Measurements from ENCODE around the gene CFAP70. TPM values are rescaled to one million over a fixed set of nuclear protein-coding genes. Genes with fewer than 3 reads are reported as not detected.

The CFAP70 gene
- polyA plus RNA-seq, result 1 to 10 TPM in 1 of 4 donors, under 1 TPM in 2, not detected in 1; 0.45 to 6.7 (median 0.45) TPM
- long read RNA-seq, donor 1, result 0 reads
- long read RNA-seq, donor 2, result 0 reads
- long read RNA-seq, donor 3, result 0 reads
- long read RNA-seq, donor 4, result 0 reads
- long read RNA-seq, donor 5, result 0 reads
- long read RNA-seq, donor 6, result 0 reads
- long read RNA-seq, donor 7, result 0 reads
- long read RNA-seq, donor 8, result 0 reads
- long read RNA-seq, donor 9, result 0 reads
- long read RNA-seq, donor 10, result 0 reads

GRCh38 chr10:73358331-73359279, at the start of gene CFAP70:
CFAP70 (minus strand) TSS chr10:73358864; CDS start chr10:73354796, 4,068 bp downstream.
- DNase-seq, result peak; percentile 98

DNA sequence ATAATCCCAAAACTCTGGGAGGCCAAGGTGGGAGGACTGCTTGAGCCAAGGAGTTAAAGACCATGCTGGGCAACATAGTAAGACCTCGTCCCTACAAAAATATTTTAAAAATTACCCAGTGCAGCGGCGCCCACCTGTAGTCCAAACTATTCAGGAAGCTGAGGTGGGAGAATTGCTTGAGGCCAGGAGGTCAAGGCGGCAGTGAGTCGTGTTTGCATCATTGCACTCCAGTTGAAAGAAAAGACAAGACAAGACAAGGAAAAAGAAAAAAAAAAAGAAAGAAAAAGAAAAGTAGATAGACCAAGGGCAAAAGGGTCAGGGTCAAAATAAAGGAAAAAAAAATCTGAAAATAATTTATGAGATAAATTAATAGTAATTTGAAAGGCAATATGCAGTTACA, 49.4 kb upstream of the CFAP70 start:
- H3K4me1 ChIP-seq (ENCODE audit: control insufficient read depth in 3 of 3, insufficient read depth in 2 of 3, low read depth in 1 of 3, low read length in 2 of 3), result peaks cover 0 to 5% (median 0%) of the 10 kb centered on the region in 3 donors
- H3K4me3 ChIP-seq (ENCODE audit: low read depth in 1 of 3, low read length in 3 of 3), result no peak overlapping the region
- FAIRE-seq, result no peak
- H3K9me3 ChIP-seq (ENCODE audit: control insufficient read depth in 2 of 2, insufficient read depth in 1 of 2, low read depth in 1 of 2, low read length in 1 of 2), result no peaks in the 10 kb centered on the region
- no peak overlapping the region for H3K27ac ChIP-seq (ENCODE audit: low read depth in 1 of 3, low read length in 2 of 3)
- H3K36me3 ChIP-seq (ENCODE audit: control insufficient read depth in 3 of 3, insufficient read depth in 2 of 3, low read depth in 1 of 3, low read length in 3 of 3), result peaks cover 0 to 7% (median 0%) of the 10 kb centered on the region in 3 donors
- no peak for DNase-seq
- no peaks in the 10 kb centered on the region for H3K27me3 ChIP-seq (ENCODE audit: control insufficient read depth in 3 of 3, insufficient read depth in 3 of 3, low read length in 3 of 3)
- 95 to 96% (median 96%) methylated on average over 5 of the region's 5 CpGs for WGBS, 3 donors

More at GRCh38 chr10:73358331-73359279, at the start of gene CFAP70:
- peaks cover 0 to 5% (median 0%) of the 10 kb centered on the region in 3 donors for H3K4me1 ChIP-seq (ENCODE audit: control insufficient read depth in 3 of 3, insufficient read depth in 2 of 3, low read depth in 1 of 3, low read length in 2 of 3)
- no peaks in the 10 kb centered on the region for H3K9me3 ChIP-seq (ENCODE audit: control insufficient read depth in 2 of 2, insufficient read depth in 1 of 2, low read depth in 1 of 2, low read length in 1 of 2)
- H3K27me3 ChIP-seq (ENCODE audit: control insufficient read depth in 3 of 3, insufficient read depth in 3 of 3, low read length in 3 of 3), result no peaks in the 10 kb centered on the region
- no peak for FAIRE-seq
- H3K4me3 ChIP-seq (ENCODE audit: low read depth in 1 of 3, low read length in 3 of 3), result peak within 1 kb of the TSS; percentile 65 to 68 (median 67)
- peak within 1 kb of the TSS in 2 of 3 donors; percentile 50 to 57 for H3K27ac ChIP-seq (ENCODE audit: low read depth in 1 of 3, low read length in 2 of 3)
- WGBS, 3 donors, result 0 to 1% (median 1%) methylated on average over 43 to 45 of the region's 45 CpGs
- H3K36me3 ChIP-seq (ENCODE audit: control insufficient read depth in 3 of 3, insufficient read depth in 2 of 3, low read depth in 1 of 3, low read length in 3 of 3), result no peaks in the 10 kb centered on the region

DNA sequence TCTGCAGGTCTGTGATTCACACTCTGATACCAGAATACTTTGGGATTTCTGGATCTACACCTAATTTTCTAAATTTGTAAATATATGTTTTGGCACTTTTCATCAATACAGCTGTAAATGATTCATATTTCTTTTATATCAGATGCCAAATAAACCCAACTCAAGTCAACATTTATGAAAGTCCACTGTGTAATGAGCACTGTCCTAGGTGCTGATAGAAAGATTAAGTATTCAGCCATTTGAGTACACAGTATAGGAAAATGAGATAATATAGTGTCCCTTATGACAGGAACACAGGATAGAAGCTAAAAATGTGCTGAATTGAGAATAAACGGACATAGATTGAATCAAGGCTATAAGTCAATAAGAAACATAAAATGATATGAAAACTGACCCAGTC, 48.8 kb upstream of the CFAP70 start:
- Histone ChIP-seq H3K4me3 (ENCODE audit: low read depth in 1 of 3, low read length in 3 of 3) (no peak overlapping the region), H3K9me3 (ENCODE audit: control insufficient read depth in 2 of 2, insufficient read depth in 1 of 2, low read depth in 1 of 2, low read length in 1 of 2) (no peaks in the 10 kb centered on the region), H3K4me1 (ENCODE audit: control insufficient read depth in 3 of 3, insufficient read depth in 2 of 3, low read depth in 1 of 3, low read length in 2 of 3) (no peaks in the 10 kb centered on the region), H3K27me3 (ENCODE audit: control insufficient read depth in 3 of 3, insufficient read depth in 3 of 3, low read length in 3 of 3) (no peaks in the 10 kb centered on the region), H3K27ac (ENCODE audit: low read depth in 1 of 3, low read length in 2 of 3) (no peak overlapping the region), H3K36me3 (ENCODE audit: control insufficient read depth in 3 of 3, insufficient read depth in 2 of 3, low read depth in 1 of 3, low read length in 3 of 3) (peaks cover 0 to 7% (median 0%) of the 10 kb centered on the region in 3 donors)
- no peak for DNase-seq
- 85 to 97% (median 94%) methylated on average over 1 of the region's 1 CpG for WGBS, 3 donors
- no peak for FAIRE-seq

- H3K27ac ChIP-seq (ENCODE audit: low read depth in 1 of 3, low read length in 2 of 3), result no peak overlapping the region
- H3K27me3 ChIP-seq (ENCODE audit: control insufficient read depth in 3 of 3, insufficient read depth in 3 of 3, low read length in 3 of 3), result no peaks in the 10 kb centered on the region
- no peak overlapping the region for H3K4me3 ChIP-seq (ENCODE audit: low read depth in 1 of 3, low read length in 3 of 3)
- WGBS, 3 donors, result 81 to 88% (median 83%) methylated on average over 5 of the region's 5 CpGs
- H3K9me3 ChIP-seq (ENCODE audit: control insufficient read depth in 2 of 2, insufficient read depth in 1 of 2, low read depth in 1 of 2, low read length in 1 of 2), result no peaks in the 10 kb centered on the region
- FAIRE-seq (no peak), DNase-seq (no peak)
- peaks cover 0 to 7% (median 0%) of the 10 kb centered on the region in 3 donors for H3K36me3 ChIP-seq (ENCODE audit: control insufficient read depth in 3 of 3, insufficient read depth in 2 of 3, low read depth in 1 of 3, low read length in 3 of 3)
- no peaks in the 10 kb centered on the region for H3K4me1 ChIP-seq (ENCODE audit: control insufficient read depth in 3 of 3, insufficient read depth in 2 of 3, low read depth in 1 of 3, low read length in 2 of 3)
Observed at GRCh38 chr10:73406846-73407245, 48.2 kb upstream of the CFAP70 start.

DNA sequence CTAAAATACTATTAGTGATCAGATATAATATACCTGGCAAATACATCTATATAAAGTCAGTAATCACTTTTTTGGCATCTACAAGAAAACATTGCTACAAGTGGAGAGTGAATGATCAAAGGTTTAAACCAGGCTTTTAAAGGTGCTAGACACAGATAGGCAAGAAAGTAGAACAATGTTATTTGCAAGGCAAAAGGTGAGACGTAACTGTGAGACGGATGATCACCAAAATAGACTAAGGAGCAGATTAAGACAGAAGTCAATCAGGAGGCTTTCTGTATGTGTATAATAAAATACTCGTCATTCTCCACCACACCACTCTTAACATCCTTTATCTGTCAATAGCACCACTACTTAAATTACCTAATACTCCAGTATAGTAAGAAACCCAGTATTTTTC, 46.9 kb upstream of the CFAP70 start:
- H3K36me3 ChIP-seq (ENCODE audit: control insufficient read depth in 3 of 3, insufficient read depth in 2 of 3, low read depth in 1 of 3, low read length in 3 of 3), result peaks cover 0 to 7% (median 0%) of the 10 kb centered on the region in 3 donors
- DNase-seq (no peak), FAIRE-seq (no peak)
- peaks cover 0 to 4% of the 10 kb centered on the region in 2 donors for H3K9me3 ChIP-seq (ENCODE audit: control insufficient read depth in 2 of 2, insufficient read depth in 1 of 2, low read depth in 1 of 2, low read length in 1 of 2)
- H3K4me1 ChIP-seq (ENCODE audit: control insufficient read depth in 3 of 3, insufficient read depth in 2 of 3, low read depth in 1 of 3, low read length in 2 of 3), result no peaks in the 10 kb centered on the region
- H3K27ac ChIP-seq (ENCODE audit: low read depth in 1 of 3, low read length in 2 of 3), result no peak overlapping the region
- no peaks in the 10 kb centered on the region for H3K27me3 ChIP-seq (ENCODE audit: control insufficient read depth in 3 of 3, insufficient read depth in 3 of 3, low read length in 3 of 3)
- 87 to 93% (median 91%) methylated on average over 3 of the region's 3 CpGs for WGBS, 3 donors
- no peak overlapping the region for H3K4me3 ChIP-seq (ENCODE audit: low read depth in 1 of 3, low read length in 3 of 3)

- Histone ChIP-seq H3K4me1 (ENCODE audit: control insufficient read depth in 3 of 3, insufficient read depth in 2 of 3, low read depth in 1 of 3, low read length in 2 of 3) (no peaks in the 10 kb centered on the region), H3K9me3 (ENCODE audit: control insufficient read depth in 2 of 2, insufficient read depth in 1 of 2, low read depth in 1 of 2, low read length in 1 of 2) (peaks cover 0 to 4% of the 10 kb centered on the region in 2 donors), H3K27ac (ENCODE audit: low read depth in 1 of 3, low read length in 2 of 3) (no peak overlapping the region), H3K4me3 (ENCODE audit: low read depth in 1 of 3, low read length in 3 of 3) (no peak overlapping the region), H3K36me3 (ENCODE audit: control insufficient read depth in 3 of 3, insufficient read depth in 2 of 3, low read depth in 1 of 3, low read length in 3 of 3) (peaks cover 0 to 7% (median 0%) of the 10 kb centered on the region in 3 donors), H3K27me3 (ENCODE audit: control insufficient read depth in 3 of 3, insufficient read depth in 3 of 3, low read length in 3 of 3) (no peaks in the 10 kb centered on the region)
- 93 to 97% (median 96%) methylated on average over 9 of the region's 9 CpGs for WGBS, 3 donors
- no peak for DNase-seq
- FAIRE-seq, result no peak
Observed at GRCh38 chr10:73404690-73405089, 46.0 kb upstream of the CFAP70 start.

DNA sequence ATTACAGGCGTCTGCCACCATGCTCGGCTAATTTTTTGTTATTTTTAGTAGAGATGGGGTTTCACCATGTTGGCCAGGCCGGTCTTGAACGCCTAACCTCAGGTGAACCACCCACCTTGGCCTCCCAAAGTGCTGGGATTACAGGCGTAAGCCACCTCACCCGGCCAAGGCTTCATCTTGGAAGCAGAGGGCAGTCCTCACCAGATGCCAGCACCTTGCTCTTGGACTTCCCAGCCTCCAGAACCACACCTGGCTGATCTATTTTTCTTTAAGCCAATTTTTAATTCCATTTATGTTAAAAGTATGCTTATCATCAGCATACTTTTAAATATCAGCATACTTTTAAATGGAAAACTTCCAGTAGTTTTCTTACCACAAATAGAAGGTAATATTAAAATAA, 43.0 kb upstream of the CFAP70 start:
- FAIRE-seq (no peak), DNase-seq (no peak)
- no peak overlapping the region for H3K27ac ChIP-seq (ENCODE audit: low read depth in 1 of 3, low read length in 2 of 3)
- no peak overlapping the region for H3K4me3 ChIP-seq (ENCODE audit: low read depth in 1 of 3, low read length in 3 of 3)
- H3K4me1 ChIP-seq (ENCODE audit: control insufficient read depth in 3 of 3, insufficient read depth in 2 of 3, low read depth in 1 of 3, low read length in 2 of 3), result no peaks in the 10 kb centered on the region
- H3K27me3 ChIP-seq (ENCODE audit: control insufficient read depth in 3 of 3, insufficient read depth in 3 of 3, low read length in 3 of 3), result no peaks in the 10 kb centered on the region
- peaks cover 4 to 14% (median 8%) of the 10 kb centered on the region in 3 donors for H3K36me3 ChIP-seq (ENCODE audit: control insufficient read depth in 3 of 3, insufficient read depth in 2 of 3, low read depth in 1 of 3, low read length in 3 of 3)
- H3K9me3 ChIP-seq (ENCODE audit: control insufficient read depth in 2 of 2, insufficient read depth in 1 of 2, low read depth in 1 of 2, low read length in 1 of 2), result peaks cover 0 to 4% of the 10 kb centered on the region in 2 donors
- 97% methylated on average over 6 of the region's 6 CpGs for WGBS, 3 donors

GRCh38 chr10:73399063-73399462, 40.4 kb upstream of the CFAP70 start:
- no peak overlapping the region for H3K27ac ChIP-seq (ENCODE audit: low read depth in 1 of 3, low read length in 2 of 3)
- WGBS, 3 donors, result 72 to 91% (median 79%) methylated on average over 4 of the region's 4 CpGs
- H3K9me3 ChIP-seq (ENCODE audit: control insufficient read depth in 2 of 2, insufficient read depth in 1 of 2, low read depth in 1 of 2, low read length in 1 of 2), result peaks cover 0 to 4% of the 10 kb centered on the region in 2 donors
- H3K36me3 ChIP-seq (ENCODE audit: control insufficient read depth in 3 of 3, insufficient read depth in 2 of 3, low read depth in 1 of 3, low read length in 3 of 3), result peaks cover 8 to 19% (median 14%) of the 10 kb centered on the region in 3 donors
- no peaks in the 10 kb centered on the region for H3K4me1 ChIP-seq (ENCODE audit: control insufficient read depth in 3 of 3, insufficient read depth in 2 of 3, low read depth in 1 of 3, low read length in 2 of 3)
- no peak for DNase-seq
- no peak for FAIRE-seq
- H3K4me3 ChIP-seq (ENCODE audit: low read depth in 1 of 3, low read length in 3 of 3), result no peak overlapping the region
- H3K27me3 ChIP-seq (ENCODE audit: control insufficient read depth in 3 of 3, insufficient read depth in 3 of 3, low read length in 3 of 3), result no peaks in the 10 kb centered on the region

Measured in small intestine (tissue), 16 donors.